AG09309 (cell line): ENCODE measurements around the gene WNT3.

Experiments used
- DNase-seq: peaks from one replicate; pipeline ENCODE4 v3.0.0-alpha.2; 2010; ENCODE audit warnings: low read depth
- H3K4me3 ChIP-seq: 2 replicates; pipeline ENCODE4 v1.5.1; 2011; ENCODE audit warnings: mild to moderate bottlenecking, low read depth, low read length, moderate library complexity; ENCODE audit not compliant: control insufficient read depth
- CTCF ChIP-seq: IDR thresholded peaks from 2 replicates; pipeline ENCODE4 v1.5.1; 2011; ENCODE audit warnings: mild to moderate bottlenecking, low read depth, low read length, inconsistent platforms; ENCODE audit not compliant: insufficient read depth, control insufficient read depth; ENCODE audit errors: missing control alignments

WNT3 gene

GRCh38 chr17:46831573-46832330, 13.3 kb upstream of the WNT3 start:
- H3K4me3 ChIP-seq = no peak overlapping the region
- DNase-seq = no peak
- no peak for TF ChIP-seq CTCF

- TF ChIP-seq CTCF = no peak
- no peak for DNase-seq
- H3K4me3 ChIP-seq = no peak overlapping the region
Measured at GRCh38 chr17:46827274-46827673, 8.8 kb upstream of the WNT3 start.

- H3K4me3 ChIP-seq = no peak overlapping the region
- no peak for DNase-seq
- TF ChIP-seq CTCF = no peak
Measured at GRCh38 chr17:46826116-46826515, 7.6 kb upstream of the WNT3 start.

- TF ChIP-seq CTCF = no peak
- no peak overlapping the region for H3K4me3 ChIP-seq
- no peak for DNase-seq
Measured at GRCh38 chr17:46823657-46824056, 5.2 kb upstream of the WNT3 start.

GRCh38 chr17:46822388-46822921, 4.0 kb upstream of the WNT3 start:
- no peak overlapping the region for H3K4me3 ChIP-seq
- no peak for DNase-seq
- TF ChIP-seq CTCF = peak; percentile 59

GRCh38 chr17:46821482-46822387, 3.2 kb upstream of the WNT3 start:
- no peak for TF ChIP-seq CTCF
- no peak overlapping the region for H3K4me3 ChIP-seq
- no peak for DNase-seq
